GM12878 (cell line): ENCODE measurements around the gene KLK5. TPM values are rescaled to one million over a fixed set of nuclear protein-coding genes. Genes with fewer than 3 reads are reported as not detected.

Experiments
- ATAC-seq: fragments of 200-7000 bp; cut with Tn5 transposase; 3 replicates; pipeline ENCODE4 v1.9.1; 2020; ENCODE audit warnings: mild to moderate bottlenecking, moderate library complexity
- BruUV-seq: library from RNA; stranded (reverse); fragments of 400-500 nt; replicated peaks from 2 replicates; lab custom pipeline; 2021; lab: Mats Ljungman, UMichigan
- CTCF ChIA-PET: fragments of 300-600 bp; sonication (Branson Sonifier 250); formaldehyde crosslinking; extraction: SDS; loops from one replicate; lab custom pipeline; 2021; ENCODE audit warnings: inconsistent platforms; lab: Yijun Ruan, JAX
- POLR2A ChIA-PET: fragments of 350-600 bp; formaldehyde crosslinking; extraction: SDS; loops from one replicate; lab custom pipeline; 2021; ENCODE audit warnings: inconsistent platforms; lab: Charles Lee
- RAD21 ChIA-PET: fragments of 300-600 bp; sonication (Branson Sonifier 250); formaldehyde crosslinking; loops from one replicate; lab custom pipeline; 2023; ENCODE audit warnings: antibody characterized with exemption; ENCODE audit not compliant: unreplicated experiment; lab: Charles Lee
- SMC1A ChIA-PET: fragments of 300-600 bp; sonication (Branson Sonifier 250); formaldehyde crosslinking; loops from one replicate; lab custom pipeline; 2023; ENCODE audit not compliant: unreplicated experiment, uncharacterized antibody; lab: Charles Lee
- DNase-seq: peaks from one replicate; pipeline ENCODE4 v3.0.0-alpha.2; 2011; ENCODE audit warnings: low read depth, low spot score
- FAIRE-seq: peaks from 3 replicates; lab custom pipeline; 2011; peaks lifted over from hg19 to GRCh38; lab: Jason Lieb, UNC
- H2AFZ ChIP-seq: 2 replicates; pipeline ENCODE4 v1.6.0; 2011; ENCODE audit warnings: low read depth, low read length, control low read depth; ENCODE audit not compliant: control insufficient read depth
- H3K27ac ChIP-seq: 2 replicates; pipeline ENCODE4 v1.5.1; 2011; ENCODE audit warnings: control low read depth; ENCODE audit not compliant: control insufficient read depth, insufficient read depth
- H3K27me3 ChIP-seq, 2 experiments: replicated peaks in 1 of 2; 2 replicates each; pipeline versions ENCODE4 v1.6.0 to v1.6.1; 2011; ENCODE audit warnings: low read length in 1 of 2; ENCODE audit not compliant: control insufficient read depth in 2 of 2, insufficient read depth in 2 of 2
- H3K36me3 ChIP-seq, 2 experiments: 2 replicates each; pipeline ENCODE4 v1.5.1; 2011; ENCODE audit warnings: low read length in 1 of 2; ENCODE audit not compliant: control insufficient read depth in 2 of 2, insufficient read depth in 2 of 2
- H3K4me1 ChIP-seq: 2 replicates; pipeline ENCODE4 v1.6.1; 2011; ENCODE audit warnings: mild to moderate bottlenecking, low read length, moderate library complexity, mixed read lengths; ENCODE audit not compliant: control insufficient read depth, insufficient read depth
- H3K4me2 ChIP-seq: 2 replicates; pipeline ENCODE4 v1.6.0; 2011; ENCODE audit warnings: control low read depth; ENCODE audit not compliant: control insufficient read depth, insufficient read depth
- H3K4me3 ChIP-seq: fragments of 200-600 bp; sonication (generic); 2 replicates; pipeline ENCODE4 v1.5.1; 2016
- H3K79me2 ChIP-seq: 2 replicates; pipeline ENCODE4 v1.6.0; 2011; ENCODE audit warnings: low read length; ENCODE audit not compliant: control insufficient read depth, insufficient read depth
- H3K9ac ChIP-seq: 2 replicates; pipeline ENCODE4 v1.8.0; 2011; ENCODE audit warnings: low read length, control low read depth, mixed read lengths; ENCODE audit not compliant: control insufficient read depth, insufficient read depth
- H3K9me3 ChIP-seq: replicated peaks from 3 replicates; pipeline ENCODE4 v1.5.1; 2011; ENCODE audit warnings: mild to moderate bottlenecking, low read length; ENCODE audit not compliant: control insufficient read depth, insufficient read depth
- H4K20me1 ChIP-seq: 2 replicates; pipeline ENCODE4 v1.6.0; 2011; ENCODE audit not compliant: control insufficient read depth, insufficient read depth
- BACH1 ChIP-seq: fragments of 450-650 bp; IDR thresholded peaks from 2 replicates; pipeline ENCODE4 v1.6.1; 2017; ENCODE audit warnings: mild to moderate bottlenecking, borderline replicate concordance
- CBX3 ChIP-seq: fragments of 200-600 bp; sonication (generic); IDR thresholded peaks from 2 replicates; pipeline ENCODE4 v1.6.1; 2016; ENCODE audit warnings: low read depth, borderline replicate concordance
- CHD4 ChIP-seq: fragments of 200-600 bp; sonication (generic); IDR thresholded peaks from 2 replicates; pipeline ENCODE4 v1.6.1; 2016; ENCODE audit warnings: mild to moderate bottlenecking
- EGR1 ChIP-seq, 2 experiments: IDR thresholded peaks; 1 replicate in 1 of 2; 2 replicates in 1 of 2; pipeline ENCODE4 v1.6.1; 2011 to 2012; ENCODE audit warnings: low read depth in 2 of 2, low read length in 2 of 2, borderline replicate concordance in 1 of 2, mild to moderate bottlenecking in 1 of 2, moderate library complexity in 1 of 2
- ETV6 ChIP-seq, 2 experiments: fragments of 450-650 bp in 1 of 2; IDR thresholded peaks in 1 of 2; conservative IDR thresholded peaks in 1 of 2; 2 replicates each; pipeline ENCODE4 v1.6.1; 2014; ENCODE audit warnings: antibody characterized with exemption in 1 of 2, borderline replicate concordance in 1 of 2, low read depth in 1 of 2, mild to moderate bottlenecking in 1 of 2, moderate library complexity in 1 of 2
- KDM1A ChIP-seq: fragments of 200-600 bp; sonication (generic); IDR thresholded peaks from 2 replicates; pipeline ENCODE4 v1.6.1; 2016; ENCODE audit warnings: borderline replicate concordance
- NFYA ChIP-seq: IDR thresholded peaks from 2 replicates; pipeline ENCODE4 v1.6.1; 2011; ENCODE audit warnings: low read depth, mild to moderate bottlenecking, low read length, improper control_type of control experiment, borderline replicate concordance
- PBX3 ChIP-seq: IDR thresholded peaks from 2 replicates; pipeline ENCODE4 v1.6.1; 2011; ENCODE audit warnings: mild to moderate bottlenecking, low read depth, low read length, moderate library complexity; ENCODE audit not compliant: insufficient replicate concordance
- PKNOX1 ChIP-seq: fragments of 450-650 bp; IDR thresholded peaks from 2 replicates; pipeline ENCODE4 v1.6.1; 2016; ENCODE audit warnings: mild to moderate bottlenecking
- RBBP5 ChIP-seq: fragments of 200-600 bp; sonication (generic); conservative IDR thresholded peaks from 2 replicates; pipeline ENCODE4 v1.6.1; 2016
- RCOR1 ChIP-seq: conservative IDR thresholded peaks from 2 replicates; pipeline ENCODE4 v1.6.1; 2012; ENCODE audit warnings: low read depth, low read length, improper control_type of control experiment
- RUNX3 ChIP-seq: IDR thresholded peaks from 2 replicates; pipeline ENCODE4 v1.6.1; 2012; ENCODE audit warnings: low read length, inconsistent platforms
- SP1 ChIP-seq: IDR thresholded peaks from one replicate; pipeline ENCODE4 v1.6.1; 2011; ENCODE audit warnings: low read depth, low read length
- USF2 ChIP-seq: IDR thresholded peaks from 2 replicates; pipeline ENCODE4 v1.6.1; 2011; ENCODE audit warnings: low read depth, low read length, improper control_type of control experiment, borderline replicate concordance
- WGBS: methylation state at CpG from one replicate; pipeline ENCODE4 v1.1.6; 2016; ENCODE audit warnings: low lambda C conversion rate; ENCODE audit not compliant: insufficient replicate concordance, insufficient coverage; ENCODE audit errors: missing lambda C conversion rate; 5-methylcytosine and 5-hydroxymethylcytosine counted together
- in situ Hi-C: fragments of 300-500 bp; cut with MboI; formaldehyde crosslinking; loops from 9 replicates; pipeline ENCODE4 v1.14.3; 2018; ENCODE audit warnings: mixed read lengths
- intact Hi-C: fragments of 100-400 bp; cut with micrococcal nuclease; formaldehyde crosslinking; loops from one replicate; pipeline ENCODE4 v1.14.2; 2022; ENCODE audit not compliant: unreplicated experiment
- polyA plus RNA-seq, 11 experiments: library from polyadenylated mRNA; depleted of rRNA in 4 of 11; unstranded in 6 of 11; stranded (reverse) in 5 of 11; fragments of >200 nt; fragmentation: Nextera tagmentation in 4 of 11; fragmentation: Illumina TruSeq in 1 of 11; extraction: Ambion mirVana in 4 of 11; extraction: Trizol in 1 of 11; gene quantifications; 1 replicate in 1 of 11; 2 replicates in 10 of 11; pipeline versions ENCODE4 v1.2.1 to v1.2.3, GENCODE V29; 2011 to 2016; ENCODE audit warnings: inconsistent platforms in 2 of 11, missing spikeins in 2 of 11, low read depth in 1 of 11
- total RNA-seq, 4 experiments: library from RNA; depleted of rRNA in 3 of 4; stranded (reverse); fragments of >200 nt in 3 of 4; fragmentation: Illumina TruSeq in 1 of 4; extraction: Trizol in 1 of 4; gene quantifications; 2 replicates each; pipeline versions ENCODE4 v1.2.1 to v1.2.3, GENCODE V29; 2013 to 2021

Gene KLK5
- total and polyA plus RNA-seq, 10 of the 15 experiments (the other 5 are each of a cell fraction or from before 2014, with no cell fraction given), result 0.16 TPM; not detected in 9

GRCh38 chr19:50932018-50932689 is 20.7 kb downstream of the KLK5 start:
- FAIRE-seq (no peak), DNase-seq (no peak), ATAC-seq (no peak)
- no peak overlapping the region for H3K4me2 ChIP-seq
- intact Hi-C loops, result loop anchor here (5.0 kb wide), 1 partner anchor 160 kb away; no protein-coding TSS in a partner anchor
- no TSS peak for BruUV-seq
- TF ChIP-seq RCOR1, result no peak
- TF ChIP-seq CBX3, result no peak
- no peak for TF ChIP-seq RUNX3
- no peak for TF ChIP-seq RBBP5
- no peak for TF ChIP-seq SP1
- TF ChIP-seq PBX3, result no peak
- TF ChIP-seq PKNOX1, result no peak
- no peak for TF ChIP-seq KDM1A
- TF ChIP-seq ETV6 (conservative IDR thresholded peaks at IDR 0.05 in 1 of 2, IDR thresholded peaks at IDR 0.05 in 1 of 2; ENCODE audit: borderline replicate concordance in 1 of 2, low read depth in 1 of 2), result no peak
- TF ChIP-seq NFYA, result no peak
- TF ChIP-seq EGR1 (IDR thresholded peaks at IDR 0.05; ENCODE audit: borderline replicate concordance in 1 of 2, low read depth in 2 of 2, low read length in 2 of 2), result no peak
- TF ChIP-seq BACH1, result no peak
- TF ChIP-seq CHD4, result no peak
- no peak for TF ChIP-seq USF2
- ChIA-PET POLR2A (interaction anchor here (0.7 kb wide), 1 partner anchor 441 kb away, joined by 3 read pairs; no protein-coding TSS in a partner anchor), RAD21 (no interaction called here), SMC1A (no interaction called here), CTCF (interaction anchor here (0.6 to 1.1 kb wide), 2 partner anchors 14 to 33 kb away, joined by 3 read pairs; no protein-coding TSS in a partner anchor)
- no peak overlapping the region for H3K4me3 ChIP-seq
- no peak overlapping the region for H3K9ac ChIP-seq
- H3K4me1 ChIP-seq, result no peaks in the 10 kb centered on the region
- H3K9me3 ChIP-seq, result no peaks in the 10 kb centered on the region
- no peaks in the 10 kb centered on the region for H3K36me3 ChIP-seq
- in situ Hi-C loops, result loop anchor here (10.0 kb wide), 1 partner anchor 163 kb away; no protein-coding TSS in a partner anchor
- H4K20me1 ChIP-seq, result no peaks in the 10 kb centered on the region
- no peaks in the 10 kb centered on the region for H3K79me2 ChIP-seq
- WGBS, result 49% methylated on average over 11 of the region's 11 CpGs
- H3K27ac ChIP-seq, result no peak overlapping the region
- H3K27me3 ChIP-seq, result no peaks in the 10 kb centered on the region
- H2AFZ ChIP-seq, result no peak overlapping the region
